IMR-90 (cell line): ENCODE results near the gene ELANE.

Experiments used
- CEBPB ChIP-seq: IDR thresholded peaks from 2 replicates; pipeline ENCODE4 v1.6.1; 2012; ENCODE audit warnings: low read depth, low read length, improper control_type of control experiment
- CHD1 ChIP-seq: IDR thresholded peaks from 2 replicates; pipeline ENCODE4 v1.6.1; 2012; ENCODE audit warnings: low read depth, low read length, improper control_type of control experiment
- FOS ChIP-seq: fragments of 150-350 bp; IDR thresholded peaks from 2 replicates; pipeline ENCODE4 v1.6.1; 2016; ENCODE audit warnings: low read depth, low read length
- MAFK ChIP-seq: IDR thresholded peaks from 2 replicates; pipeline ENCODE4 v1.6.1; 2012; ENCODE audit warnings: low read depth, low read length, improper control_type of control experiment
- MAZ ChIP-seq: IDR thresholded peaks from 2 replicates; pipeline ENCODE4 v1.6.1; 2012; ENCODE audit warnings: low read depth, mild to moderate bottlenecking, low read length, improper control_type of control experiment, moderate library complexity, borderline replicate concordance
- MXI1 ChIP-seq: IDR thresholded peaks from 2 replicates; pipeline ENCODE4 v1.6.1; 2012; ENCODE audit warnings: low read depth, mild to moderate bottlenecking, low read length, moderate library complexity, borderline replicate concordance
- NFE2L2 ChIP-seq: fragments of 150-350 bp; IDR thresholded peaks from 2 replicates; pipeline ENCODE4 v1.6.1; 2016; ENCODE audit warnings: low read depth, mild to moderate bottlenecking, low read length
- POLR2A ChIP-seq: IDR thresholded peaks from 2 replicates; pipeline ENCODE4 v1.6.1; 2012; ENCODE audit warnings: mild to moderate bottlenecking, low read depth, low read length
- RAD21 ChIP-seq: IDR thresholded peaks from 2 replicates; pipeline ENCODE4 v1.6.1; 2012; ENCODE audit warnings: low read length, improper control_type of control experiment
- RFX5 ChIP-seq: IDR thresholded peaks from 2 replicates; pipeline ENCODE4 v1.8.0; 2012; ENCODE audit warnings: low read depth, mild to moderate bottlenecking, low read length, moderate library complexity
- SMC3 ChIP-seq: fragments of 150-350 bp; IDR thresholded peaks from 2 replicates; pipeline ENCODE4 v1.6.1; 2016; ENCODE audit warnings: low read depth, mild to moderate bottlenecking, antibody characterized with exemption, low read length, moderate library complexity
- TF ChIP-seq, protein P1 (sequence below): conservative IDR thresholded peaks from 2 replicates; pipeline ENCODE4 v1.5.1; 2012; ENCODE audit warnings: mild to moderate bottlenecking, low read depth, low read length, improper control_type of control experiment
- TF ChIP-seq, protein P2 (sequence below): fragments of 150-350 bp; IDR thresholded peaks from 2 replicates; pipeline ENCODE4 v1.6.1; 2017; ENCODE audit warnings: mild to moderate bottlenecking, antibody characterized with exemption, low read length, low read depth

DNA sequence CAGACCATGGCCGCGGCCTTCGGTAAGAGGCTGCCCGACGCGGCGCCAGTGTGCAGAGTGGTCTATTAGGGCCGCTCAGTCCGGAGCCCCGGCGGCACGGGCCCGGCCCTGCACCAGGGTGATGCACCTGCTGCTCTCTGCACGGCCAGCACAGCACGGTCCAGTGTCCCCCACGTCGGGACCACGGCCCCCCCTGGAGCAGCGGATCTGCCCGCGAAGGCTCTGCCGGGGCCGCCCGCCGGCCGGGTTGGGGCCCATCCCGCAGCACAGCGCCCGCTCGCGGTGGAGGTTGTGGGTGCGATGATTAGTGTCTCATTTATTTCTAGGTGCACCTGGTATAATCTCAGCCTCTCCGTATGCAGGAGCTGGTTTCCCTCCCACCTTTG lies 46.9 kb upstream of the ELANE start:
- TF ChIP-seq, protein P1, sequence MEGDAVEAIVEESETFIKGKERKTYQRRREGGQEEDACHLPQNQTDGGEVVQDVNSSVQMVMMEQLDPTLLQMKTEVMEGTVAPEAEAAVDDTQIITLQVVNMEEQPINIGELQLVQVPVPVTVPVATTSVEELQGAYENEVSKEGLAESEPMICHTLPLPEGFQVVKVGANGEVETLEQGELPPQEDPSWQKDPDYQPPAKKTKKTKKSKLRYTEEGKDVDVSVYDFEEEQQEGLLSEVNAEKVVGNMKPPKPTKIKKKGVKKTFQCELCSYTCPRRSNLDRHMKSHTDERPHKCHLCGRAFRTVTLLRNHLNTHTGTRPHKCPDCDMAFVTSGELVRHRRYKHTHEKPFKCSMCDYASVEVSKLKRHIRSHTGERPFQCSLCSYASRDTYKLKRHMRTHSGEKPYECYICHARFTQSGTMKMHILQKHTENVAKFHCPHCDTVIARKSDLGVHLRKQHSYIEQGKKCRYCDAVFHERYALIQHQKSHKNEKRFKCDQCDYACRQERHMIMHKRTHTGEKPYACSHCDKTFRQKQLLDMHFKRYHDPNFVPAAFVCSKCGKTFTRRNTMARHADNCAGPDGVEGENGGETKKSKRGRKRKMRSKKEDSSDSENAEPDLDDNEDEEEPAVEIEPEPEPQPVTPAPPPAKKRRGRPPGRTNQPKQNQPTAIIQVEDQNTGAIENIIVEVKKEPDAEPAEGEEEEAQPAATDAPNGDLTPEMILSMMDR = no peak
- TF ChIP-seq FOS (no peak), NFE2L2 (no peak), POLR2A (no peak), RAD21 (no peak), CEBPB (no peak), CHD1 (no peak), MAZ (no peak), MXI1 (no peak), SMC3 (no peak), MAFK (no peak), RFX5 (no peak)
- TF ChIP-seq, protein P2, sequence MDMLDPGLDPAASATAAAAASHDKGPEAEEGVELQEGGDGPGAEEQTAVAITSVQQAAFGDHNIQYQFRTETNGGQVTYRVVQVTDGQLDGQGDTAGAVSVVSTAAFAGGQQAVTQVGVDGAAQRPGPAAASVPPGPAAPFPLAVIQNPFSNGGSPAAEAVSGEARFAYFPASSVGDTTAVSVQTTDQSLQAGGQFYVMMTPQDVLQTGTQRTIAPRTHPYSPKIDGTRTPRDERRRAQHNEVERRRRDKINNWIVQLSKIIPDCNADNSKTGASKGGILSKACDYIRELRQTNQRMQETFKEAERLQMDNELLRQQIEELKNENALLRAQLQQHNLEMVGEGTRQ = no peak
